Activated T-cell treated with anti-CD3 and anti-CD28 coated beads for 1 hour (primary cell): Measurements from ENCODE around the gene CCNDBP1.

Source experiments
- DNase-seq: peaks from one replicate; pipeline ENCODE4 v3.0.0-alpha.2; 2020; ENCODE audit warnings: low read depth

The CCNDBP1 gene

GRCh38 chr15:43246261-43246774 lies 61.1 kb downstream of the CCNDBP1 start:
- no peak for DNase-seq
